ENCODE measurements around the gene RNF215. TPM values are rescaled to one million over a fixed set of nuclear protein-coding genes. Genes with fewer than 3 reads are reported as not detected.

Gene RNF215
- total RNA-seq, 1 donor from 2014 or later, result 24.5 TPM

DNA sequence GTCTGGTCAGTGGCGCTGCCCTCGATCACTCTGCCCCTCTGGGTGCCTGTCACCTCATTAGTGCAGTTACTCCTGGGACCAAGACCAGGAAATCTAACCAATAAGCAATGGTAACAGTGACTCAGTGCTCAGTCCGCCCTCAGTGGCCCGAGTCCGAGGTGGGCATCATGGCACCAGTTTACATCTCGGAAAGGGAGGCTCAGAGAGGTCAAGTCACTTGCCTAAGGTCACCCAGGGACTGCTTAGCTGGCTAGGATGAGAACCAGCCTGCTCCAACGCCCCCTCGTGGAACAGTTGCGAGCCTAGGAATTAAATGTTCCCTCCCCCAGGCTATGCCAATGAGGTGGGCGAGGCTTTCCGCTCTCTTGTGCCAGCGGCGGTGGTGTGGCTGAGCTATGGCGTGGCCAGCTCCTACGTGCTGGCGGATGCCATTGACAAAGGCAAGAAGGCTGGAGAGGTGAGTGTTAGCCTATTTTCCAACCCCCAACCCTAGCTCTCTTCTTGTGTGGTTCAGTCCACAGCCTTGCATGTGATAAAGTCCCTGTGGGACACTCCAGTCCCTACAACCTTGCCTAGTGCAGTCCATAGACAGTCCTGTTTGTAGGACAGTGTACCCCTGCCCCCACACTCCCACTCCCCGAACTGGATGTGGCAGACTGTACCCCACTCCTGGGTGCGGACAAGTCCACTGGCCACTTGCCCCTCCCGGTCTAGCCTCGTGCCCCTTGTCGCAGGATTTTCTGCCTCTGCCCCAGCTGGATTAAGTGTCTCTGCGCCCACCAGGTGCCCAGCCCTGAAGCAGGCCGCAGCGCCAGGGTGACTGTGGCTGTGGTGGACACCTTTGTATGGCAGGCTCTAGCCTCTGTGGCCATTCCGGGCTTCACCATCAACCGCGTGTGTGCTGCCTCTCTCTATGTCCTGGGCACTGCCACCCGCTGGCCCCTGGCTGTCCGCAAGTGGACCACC lies 39.5 kb upstream of the RNF215 start:
- Histone ChIP-seq H3K79me2 (ENCODE audit: insufficient read depth, low read length) (no peaks in the 10 kb centered on the region), H3K27ac (ENCODE audit: low read depth, low read length) (peak overlapping the region; percentile 58), H4K20me1 (ENCODE audit: insufficient read depth, low read length) (no peaks in the 10 kb centered on the region), H3K9ac (ENCODE audit: low read length) (peak overlapping the region; percentile 77), H3K36me3 (ENCODE audit: insufficient read depth, low read length) (no peaks in the 10 kb centered on the region), H3K27me3 (ENCODE audit: insufficient read depth, low read length) (no peaks in the 10 kb centered on the region), H2AFZ (ENCODE audit: low read depth, low read length) (peak overlapping the region; percentile 61), H3K9me3 (ENCODE audit: insufficient read depth, low read depth, low read length) (no peaks in the 10 kb centered on the region), H3K4me3 (ENCODE audit: insufficient read depth, low read depth, low read length) (peak overlapping the region; percentile 62), H3K4me2 (ENCODE audit: low read length) (peak overlapping the region; percentile 90), H3K4me1 (ENCODE audit: insufficient read depth, low read length) (peaks cover 45% of the 10 kb centered on the region)
- H3K9me3 Mint-ChIP-seq (ENCODE audit: unreplicated experiment), result no peaks in the 10 kb centered on the region
- H3K4me3 Mint-ChIP-seq (ENCODE audit: unreplicated experiment), result peak overlapping the region; percentile 87
- H3K4me1 Mint-ChIP-seq (ENCODE audit: low read depth, unreplicated experiment), result peaks cover 14% of the 10 kb centered on the region
- H3K27ac Mint-ChIP-seq (ENCODE audit: unreplicated experiment), result peak overlapping the region; percentile 50
- H3K27me3 Mint-ChIP-seq (ENCODE audit: low read depth, unreplicated experiment), result no peaks in the 10 kb centered on the region
- TF ChIP-seq, protein P1, sequence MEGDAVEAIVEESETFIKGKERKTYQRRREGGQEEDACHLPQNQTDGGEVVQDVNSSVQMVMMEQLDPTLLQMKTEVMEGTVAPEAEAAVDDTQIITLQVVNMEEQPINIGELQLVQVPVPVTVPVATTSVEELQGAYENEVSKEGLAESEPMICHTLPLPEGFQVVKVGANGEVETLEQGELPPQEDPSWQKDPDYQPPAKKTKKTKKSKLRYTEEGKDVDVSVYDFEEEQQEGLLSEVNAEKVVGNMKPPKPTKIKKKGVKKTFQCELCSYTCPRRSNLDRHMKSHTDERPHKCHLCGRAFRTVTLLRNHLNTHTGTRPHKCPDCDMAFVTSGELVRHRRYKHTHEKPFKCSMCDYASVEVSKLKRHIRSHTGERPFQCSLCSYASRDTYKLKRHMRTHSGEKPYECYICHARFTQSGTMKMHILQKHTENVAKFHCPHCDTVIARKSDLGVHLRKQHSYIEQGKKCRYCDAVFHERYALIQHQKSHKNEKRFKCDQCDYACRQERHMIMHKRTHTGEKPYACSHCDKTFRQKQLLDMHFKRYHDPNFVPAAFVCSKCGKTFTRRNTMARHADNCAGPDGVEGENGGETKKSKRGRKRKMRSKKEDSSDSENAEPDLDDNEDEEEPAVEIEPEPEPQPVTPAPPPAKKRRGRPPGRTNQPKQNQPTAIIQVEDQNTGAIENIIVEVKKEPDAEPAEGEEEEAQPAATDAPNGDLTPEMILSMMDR (IDR thresholded peaks at IDR 0.05; ENCODE audit: insufficient read depth, low read depth, low read length), result peak; percentile 68
- TF ChIP-seq EZH2 (IDR thresholded peaks at IDR 0.05; ENCODE audit: insufficient read depth, low read length), result no peak
- FAIRE-seq (peak; percentile 76), DNase-seq (ENCODE audit: low read depth) (peak; percentile 46)
- peaks cover 5% of the 10 kb centered on the region for H3K36me3 Mint-ChIP-seq (ENCODE audit: low read depth, unreplicated experiment)

DNA sequence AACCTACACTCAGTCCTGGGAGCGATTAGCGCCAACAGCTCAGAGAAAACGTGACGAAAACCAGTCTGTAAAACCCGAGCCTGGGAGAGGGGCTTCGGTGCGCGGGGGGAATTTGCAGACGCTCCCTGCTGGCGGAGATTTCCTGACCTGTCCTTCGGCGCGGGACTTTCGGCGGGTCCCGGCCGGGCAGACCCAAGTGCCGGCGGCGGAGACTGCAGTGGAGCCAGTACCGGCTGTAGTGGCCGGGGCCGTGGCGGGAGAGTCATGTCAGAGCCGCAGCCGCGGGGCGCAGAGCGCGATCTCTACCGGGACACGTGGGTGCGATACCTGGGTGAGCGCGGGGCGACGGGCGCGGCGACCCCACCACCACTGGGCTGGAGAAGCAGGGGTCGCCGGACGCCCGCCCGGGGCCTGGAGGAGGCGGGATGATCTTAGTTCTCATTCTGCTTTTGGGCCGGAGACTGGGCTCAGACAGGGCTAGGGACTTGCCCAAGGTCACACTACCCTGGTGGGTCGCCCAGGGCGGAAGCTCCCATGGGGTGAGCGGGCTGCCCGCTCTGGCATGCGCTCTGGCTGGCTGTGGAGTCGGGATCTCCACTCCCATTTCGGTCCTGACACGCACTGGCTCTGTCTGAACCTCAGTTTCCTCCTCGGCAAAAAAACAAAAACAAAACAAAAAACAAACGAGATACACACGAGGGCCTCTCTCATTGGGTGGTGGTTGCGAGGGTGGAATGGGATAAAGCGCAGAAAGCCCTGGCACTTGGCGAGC lies 38.6 kb upstream of the RNF215 start, which contains the start of gene MTFP1:
Gene MTFP1, plus strand, starts transcription at position 153 of the 772 bp plus-strand sequence. Its CDS starts 112 bp downstream, at position 265.
- Histone ChIP-seq H3K4me3 (ENCODE audit: insufficient read depth, low read depth, low read length) (peak within 1 kb of the TSS; percentile 62), H3K9me3 (ENCODE audit: insufficient read depth, low read depth, low read length) (no peaks in the 10 kb centered on the region), H3K4me2 (ENCODE audit: low read length) (peak within 1 kb of the TSS; percentile 90), H3K27ac (ENCODE audit: low read depth, low read length) (peak within 1 kb of the TSS; percentile 98), H4K20me1 (ENCODE audit: insufficient read depth, low read length) (no peaks in the 10 kb centered on the region), H3K36me3 (ENCODE audit: insufficient read depth, low read length) (peaks cover 3% of the 10 kb centered on the region), H3K79me2 (ENCODE audit: insufficient read depth, low read length) (no peaks in the 10 kb centered on the region), H3K4me1 (ENCODE audit: insufficient read depth, low read length) (peaks cover 54% of the 10 kb centered on the region), H2AFZ (ENCODE audit: low read depth, low read length) (peak within 1 kb of the TSS; percentile 61), H3K9ac (ENCODE audit: low read length) (peak within 1 kb of the TSS; percentile 93), H3K27me3 (ENCODE audit: insufficient read depth, low read length) (no peaks in the 10 kb centered on the region)
- DNase-seq (ENCODE audit: low read depth) (peak; percentile 54), FAIRE-seq (no peak)
- Mint-ChIP-seq H3K36me3 (ENCODE audit: low read depth, unreplicated experiment) (peaks cover 5% of the 10 kb centered on the region), H3K4me3 (ENCODE audit: unreplicated experiment) (peak within 1 kb of the TSS; percentile 87), H3K9me3 (ENCODE audit: unreplicated experiment) (no peaks in the 10 kb centered on the region), H3K27ac (ENCODE audit: unreplicated experiment) (peak within 1 kb of the TSS; percentile 100), H3K27me3 (ENCODE audit: low read depth, unreplicated experiment) (no peaks in the 10 kb centered on the region), H3K4me1 (ENCODE audit: low read depth, unreplicated experiment) (peaks cover 23% of the 10 kb centered on the region)
- TF ChIP-seq, protein P1 (IDR thresholded peaks at IDR 0.05; ENCODE audit: insufficient read depth, low read depth, low read length), result no peak
- no peak for TF ChIP-seq EZH2 (IDR thresholded peaks at IDR 0.05; ENCODE audit: insufficient read depth, low read length)
